HG02798 (cell line): ENCODE results near the gene OPN3.

Source experiments
- ATAC-seq: cut with Tn5 transposase; IDR thresholded peaks from one replicate; pipeline ENCODE4 v1.9.1; 2021; ENCODE audit warnings: mild to moderate bottlenecking; ENCODE audit not compliant: unreplicated experiment, poor library complexity

The OPN3 gene

DNA sequence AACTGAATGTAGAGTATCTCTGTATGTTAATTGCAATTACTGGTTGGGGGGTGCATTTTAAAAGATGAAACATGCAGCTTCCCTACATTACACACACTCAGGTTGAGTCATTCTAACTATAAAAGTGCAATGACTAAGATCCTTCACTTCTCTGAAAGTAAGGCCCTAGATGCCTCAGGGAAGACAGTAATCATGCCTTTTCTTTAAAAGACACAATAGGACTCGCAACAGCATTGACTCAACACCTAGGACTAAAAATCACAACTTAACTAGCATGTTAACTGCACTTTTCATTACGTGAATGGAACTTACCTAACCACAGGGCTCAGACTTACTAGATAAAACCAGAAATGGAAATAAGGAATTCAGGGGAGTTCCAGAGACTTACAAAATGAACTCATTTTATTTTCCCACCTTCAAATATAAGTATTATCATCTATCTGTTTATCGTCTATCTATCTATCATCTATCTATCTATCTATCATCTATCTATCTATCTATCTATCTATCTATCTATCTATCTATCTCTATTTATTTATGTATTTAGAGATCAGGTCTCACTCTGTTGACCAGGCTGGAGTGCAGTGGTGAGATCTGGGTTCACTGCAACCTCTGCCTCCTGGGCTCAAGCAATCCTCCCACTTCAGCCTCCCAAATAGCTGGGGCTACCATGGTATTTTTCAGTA is 47.8 kb downstream of the OPN3 start:
- ATAC-seq, result peak; percentile 73

DNA sequence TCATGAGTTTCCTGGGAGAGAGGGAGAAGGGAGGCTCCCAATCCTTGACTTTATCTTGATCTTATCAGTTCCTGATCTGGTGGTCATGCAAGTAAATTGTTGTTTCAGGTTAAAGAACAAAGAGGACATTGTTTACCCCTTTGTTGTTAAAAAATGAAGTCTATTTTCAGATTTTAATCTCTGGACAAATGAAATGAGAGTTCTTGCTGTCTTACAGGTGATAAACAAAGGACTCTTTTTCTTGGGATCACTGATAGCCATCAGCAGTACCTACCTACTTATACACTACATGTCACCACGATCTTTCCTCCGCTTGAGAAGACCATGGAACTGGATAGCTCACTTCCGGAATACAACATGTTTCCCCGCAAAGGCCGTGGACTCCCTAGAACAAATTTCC is 48.4 kb downstream of the OPN3 start:
- ATAC-seq, result no peak

- no peak for ATAC-seq
Measured at GRCh38 chr1:241591317-241591716, 48.9 kb downstream of the OPN3 start.

- ATAC-seq, result no peak
Measured at GRCh38 chr1:241590719-241591118, 49.5 kb downstream of the OPN3 start.

DNA sequence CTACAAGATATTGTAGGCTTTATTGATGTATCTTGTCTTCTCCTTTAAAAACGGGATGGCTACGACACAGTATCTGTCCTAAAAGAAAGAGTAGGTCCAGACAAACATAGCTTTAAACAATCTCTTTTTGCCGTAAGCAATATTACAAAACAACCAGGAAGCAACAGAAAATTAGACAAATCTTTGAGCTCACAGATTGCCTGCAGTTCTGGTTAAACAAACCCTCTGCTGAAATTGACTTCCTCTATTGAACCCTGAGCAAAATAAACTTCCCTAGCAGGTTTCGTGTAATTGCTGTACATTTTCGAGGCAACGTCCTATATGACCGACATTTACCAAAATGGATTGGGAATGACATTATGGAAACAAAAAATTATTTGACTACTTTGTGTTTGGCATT is 50.6 kb downstream of the OPN3 start:
- no peak for ATAC-seq

DNA sequence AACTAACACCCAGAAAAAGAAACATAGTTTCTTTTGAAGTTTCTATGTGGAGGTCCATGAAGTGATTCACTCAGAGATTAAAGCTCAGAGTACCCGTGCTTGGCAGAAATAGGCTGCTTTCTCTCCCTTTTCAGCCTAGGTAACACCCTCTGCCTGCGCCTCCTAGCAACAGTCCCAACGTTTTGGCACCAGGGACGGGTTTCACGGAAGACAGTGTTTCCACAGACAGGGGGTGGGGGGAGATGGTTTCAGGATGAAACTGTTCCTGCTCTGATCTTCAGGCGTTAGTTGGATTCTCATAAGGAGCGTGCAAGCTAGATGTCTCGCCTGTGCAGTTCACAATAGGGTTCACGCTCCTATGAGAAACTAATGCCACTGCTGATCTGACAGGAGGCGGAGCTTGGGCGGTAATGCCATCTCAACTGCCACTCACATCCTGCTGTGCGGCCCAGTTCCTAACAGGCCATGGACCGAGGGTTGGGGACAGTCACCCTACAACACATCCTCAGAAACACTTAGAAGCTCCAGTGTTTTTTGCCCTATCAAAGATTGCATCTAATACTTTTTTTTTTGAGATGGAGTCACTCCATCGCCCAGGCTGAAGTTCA is 53.2 kb downstream of the OPN3 start:
- ATAC-seq, result no peak

DNA sequence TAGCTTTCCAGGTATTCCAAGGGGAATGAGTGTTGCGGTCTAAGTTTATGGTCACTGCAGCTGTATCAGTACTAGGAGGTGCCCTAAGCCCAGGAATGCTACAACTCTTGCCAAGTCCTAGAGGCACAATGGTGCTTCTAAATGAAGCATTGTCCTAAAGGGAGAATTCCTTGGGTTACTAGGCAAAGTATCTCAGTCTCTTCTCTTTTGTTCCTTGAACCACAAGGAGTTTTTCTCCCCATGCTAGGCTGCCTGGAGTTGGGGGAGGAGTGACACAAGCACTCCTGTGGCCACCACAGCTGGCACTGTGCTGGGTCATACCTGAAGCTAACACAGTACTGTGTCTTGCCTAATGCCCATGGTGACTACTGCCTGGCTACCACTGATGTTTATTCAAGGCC is 57.2 kb downstream of the OPN3 start:
- no peak for ATAC-seq

DNA sequence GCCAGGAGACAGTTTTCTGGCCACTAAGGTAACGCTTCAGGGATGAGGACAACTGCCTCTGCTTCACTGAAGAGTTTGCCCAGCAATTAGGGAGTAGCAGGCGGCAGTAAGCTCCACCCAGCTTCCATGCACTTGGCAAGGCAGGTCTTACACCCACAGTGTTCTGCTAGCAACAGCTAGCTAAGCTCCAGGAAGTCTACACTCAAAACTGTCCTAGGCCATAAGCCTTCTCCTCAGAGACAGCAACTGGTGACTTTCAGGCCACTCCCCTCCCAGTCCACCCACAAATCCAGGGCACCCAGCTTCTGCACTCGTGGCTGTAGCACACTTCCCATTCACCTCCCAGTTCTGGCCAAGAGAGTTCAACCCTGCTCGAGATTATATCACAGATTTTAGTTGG is 60.7 kb downstream of the OPN3 start:
- no peak for ATAC-seq

- no peak for ATAC-seq
Measured at GRCh38 chr1:241574154-241574553, 66.0 kb downstream of the OPN3 start.

GRCh38 chr1:241569848-241570247 is 70.3 kb downstream of the OPN3 start:
- no peak for ATAC-seq

- no peak for ATAC-seq
Measured at GRCh38 chr1:241560849-241561187, 79.4 kb downstream of the OPN3 start.

DNA sequence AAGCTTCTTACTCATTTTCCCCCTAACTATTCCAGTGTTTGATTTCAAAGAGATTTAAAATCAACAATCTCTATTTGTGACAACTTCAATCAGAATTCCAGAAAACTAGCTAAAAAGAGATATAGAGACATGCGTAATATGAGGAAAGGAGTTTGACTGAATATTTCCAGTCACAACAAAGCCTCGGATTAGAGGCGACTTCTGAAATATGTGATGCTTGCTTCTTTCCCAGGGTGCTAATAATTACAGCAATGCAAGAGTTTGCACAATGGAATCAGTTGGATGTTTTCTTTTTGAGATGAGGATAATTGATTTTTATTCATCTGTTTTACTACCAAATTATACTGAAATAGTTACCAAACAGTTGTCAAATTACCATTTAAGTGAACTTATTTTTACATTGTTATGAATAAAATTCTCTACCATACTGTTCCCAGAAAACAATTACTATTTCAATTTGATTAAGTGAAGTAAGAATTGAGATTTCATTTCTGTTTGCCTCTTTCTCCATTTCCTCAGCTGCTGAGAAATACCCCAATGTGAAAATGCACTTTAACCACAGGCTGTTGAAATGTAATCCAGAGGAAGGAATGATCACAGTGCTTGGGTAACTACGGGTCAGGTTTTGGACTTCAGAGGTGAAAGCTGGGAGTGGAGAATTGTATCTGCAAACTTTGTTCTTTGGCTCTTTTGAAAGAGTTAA is 79.9 kb downstream of the OPN3 start:
- no peak for ATAC-seq

DNA sequence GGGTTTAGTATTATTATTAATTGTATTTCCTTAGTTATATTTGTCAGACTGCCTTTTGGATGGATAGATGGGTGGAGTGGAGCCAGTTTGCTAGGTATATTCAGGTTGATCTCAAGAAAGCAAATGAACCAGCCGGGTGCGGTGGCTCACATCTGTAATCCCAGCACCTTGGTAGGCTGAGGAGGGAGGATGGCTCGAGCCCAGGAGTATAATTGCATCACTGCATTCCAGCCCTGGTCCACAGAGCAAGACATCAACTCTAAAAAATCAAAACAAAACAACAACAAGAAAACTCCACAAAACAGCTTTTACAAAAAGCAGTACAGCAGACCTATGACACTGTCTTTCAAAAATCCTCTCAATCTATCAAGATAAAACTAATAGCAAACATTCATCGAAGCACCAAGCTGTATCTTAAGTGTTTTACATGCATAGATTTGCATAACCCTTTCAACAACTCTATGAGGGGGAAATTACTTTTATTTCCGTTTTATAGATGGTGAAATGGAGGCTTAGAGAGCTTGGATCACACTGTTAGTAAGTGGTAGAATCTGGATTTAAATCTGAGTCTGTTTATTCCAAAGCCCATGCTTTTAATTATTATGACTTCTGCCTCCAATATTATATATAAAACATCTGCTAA is 82.5 kb downstream of the OPN3 start:
- ATAC-seq, result no peak

- ATAC-seq, result no peak
Measured at GRCh38 chr1:241557031-241557430, 83.1 kb downstream of the OPN3 start.

- ATAC-seq, result no peak
Measured at GRCh38 chr1:241555526-241555925, 84.6 kb downstream of the OPN3 start.

- no peak for ATAC-seq
Measured at GRCh38 chr1:241553886-241554592, 86.1 kb downstream of the OPN3 start.

GRCh38 chr1:241551759-241552638 is 88.2 kb downstream of the OPN3 start:
- ATAC-seq, result peak; percentile 78

DNA sequence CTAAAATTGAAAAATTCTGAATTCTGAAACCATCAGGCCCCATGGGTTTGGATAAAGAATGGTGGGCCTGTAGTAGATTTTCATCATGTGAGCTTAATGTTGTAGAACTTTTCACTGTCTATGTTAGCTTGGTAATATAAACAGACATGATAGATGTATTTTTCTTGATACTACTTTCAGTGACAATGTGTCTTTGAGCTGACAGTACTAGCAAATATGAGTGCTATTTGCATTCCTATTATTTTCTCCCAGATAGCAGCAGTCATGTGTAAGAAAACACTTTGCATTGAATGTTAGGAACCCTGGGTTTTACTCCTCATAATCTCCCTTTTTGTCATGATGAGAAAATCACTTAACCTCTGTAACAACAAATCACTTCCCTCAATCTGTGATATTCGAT is 89.9 kb downstream of the OPN3 start:
- ATAC-seq, result no peak

- ATAC-seq, result no peak
Measured at GRCh38 chr1:241548008-241548407, 92.2 kb downstream of the OPN3 start.
